ENCODE results near the gene DKKL1.

Gene DKKL1

DNA sequence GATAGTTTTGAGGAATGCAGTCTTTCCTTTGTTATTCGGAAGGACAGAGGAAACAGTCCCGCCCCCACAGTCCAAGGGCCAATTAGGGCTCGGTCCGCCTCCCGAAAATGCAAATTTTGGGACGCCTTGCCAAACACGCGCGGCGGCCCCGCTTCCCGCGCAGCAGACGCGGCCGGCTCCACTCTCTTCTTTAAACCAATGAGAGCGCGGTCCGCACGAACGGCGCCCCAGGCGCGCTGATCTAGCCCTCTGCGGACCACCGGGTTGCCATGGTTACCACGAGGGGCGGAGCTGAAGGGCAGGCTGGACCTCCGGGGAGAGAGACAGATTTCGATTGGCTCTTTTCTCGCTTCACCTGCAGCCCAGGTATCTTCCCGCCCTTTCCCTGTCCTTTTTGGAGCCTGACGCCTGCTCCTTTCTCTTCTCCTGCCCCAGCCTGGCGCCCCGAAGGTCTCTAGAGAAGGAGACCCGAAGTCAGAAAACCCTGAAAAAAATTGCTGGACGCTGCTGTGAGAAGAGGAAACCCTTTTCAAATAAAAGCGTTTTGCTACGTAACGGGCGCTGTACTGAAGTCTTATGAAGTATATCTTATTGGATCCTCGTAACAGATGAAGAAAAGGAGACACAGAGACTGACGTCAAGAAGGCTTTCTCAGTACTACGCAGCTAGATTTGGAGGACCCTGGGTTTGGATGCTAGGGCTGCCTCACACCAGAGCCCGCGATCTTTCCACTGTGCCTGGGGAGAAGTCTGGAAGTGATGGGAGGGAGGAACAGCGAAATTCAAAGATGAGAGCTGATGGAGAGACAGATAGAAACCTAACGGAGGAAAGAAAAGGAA, 57.6 kb downstream of the DKKL1 start:
- DNase-seq (ENCODE audit: low read depth in 2 of 3, low spot score in 1 of 3): peak in 2 of 3 donors; percentile 35 to 48

DNA sequence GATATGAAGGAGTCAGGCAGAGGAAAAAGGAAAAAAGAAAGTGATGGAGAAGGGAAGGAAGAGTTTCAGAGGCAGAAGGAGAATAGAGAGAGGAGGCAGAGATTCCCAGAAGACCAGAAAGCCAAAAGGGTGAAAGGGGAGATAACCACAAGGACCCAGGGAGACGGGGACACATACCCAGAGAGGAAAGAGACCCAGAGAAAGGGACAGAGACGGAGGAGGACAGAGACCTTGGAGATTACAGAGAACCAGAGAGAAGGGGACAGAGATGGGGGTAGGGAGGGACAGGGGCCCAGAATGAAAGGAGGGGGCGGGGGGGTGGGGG, 58.2 kb downstream of the DKKL1 start:
- DNase-seq (ENCODE audit: low read depth in 2 of 3, low spot score in 1 of 3): no peak

DNA sequence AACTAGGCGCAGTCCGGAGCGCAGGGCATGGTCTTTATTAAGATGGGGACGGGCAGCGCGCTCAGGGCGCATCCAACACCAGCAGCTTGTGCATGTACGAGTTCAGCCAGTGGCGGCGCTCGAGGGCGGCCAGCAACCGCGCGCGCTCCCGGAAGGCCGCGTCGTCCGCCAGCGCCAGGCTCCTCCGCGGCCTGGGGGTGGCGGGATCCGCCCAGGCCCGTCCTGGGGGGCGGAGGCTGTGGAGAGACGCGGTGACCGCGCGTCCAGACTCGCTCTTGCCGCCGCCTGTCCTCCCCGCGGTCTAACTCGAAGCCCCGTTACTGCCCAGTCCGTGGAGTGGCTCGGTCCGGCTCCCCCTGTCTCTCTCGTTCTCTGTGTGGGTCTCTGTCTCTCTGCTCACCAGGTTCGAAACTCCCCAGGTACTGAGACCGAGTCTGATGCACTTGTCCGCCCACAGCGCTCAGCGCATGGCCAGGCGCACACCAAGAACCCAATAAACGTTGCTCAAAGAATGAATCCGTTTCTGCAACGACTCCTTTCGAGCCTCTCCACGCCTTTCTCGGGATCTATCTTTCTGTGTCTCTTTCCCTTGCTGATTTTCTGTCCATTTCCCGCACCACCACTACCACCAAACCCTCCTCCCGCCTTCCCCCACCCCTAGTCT, 58.9 kb downstream of the DKKL1 start:
- DNase-seq (ENCODE audit: low read depth in 2 of 3, low spot score in 1 of 3): peak in 2 of 3 donors; percentile 42 to 53

DNA sequence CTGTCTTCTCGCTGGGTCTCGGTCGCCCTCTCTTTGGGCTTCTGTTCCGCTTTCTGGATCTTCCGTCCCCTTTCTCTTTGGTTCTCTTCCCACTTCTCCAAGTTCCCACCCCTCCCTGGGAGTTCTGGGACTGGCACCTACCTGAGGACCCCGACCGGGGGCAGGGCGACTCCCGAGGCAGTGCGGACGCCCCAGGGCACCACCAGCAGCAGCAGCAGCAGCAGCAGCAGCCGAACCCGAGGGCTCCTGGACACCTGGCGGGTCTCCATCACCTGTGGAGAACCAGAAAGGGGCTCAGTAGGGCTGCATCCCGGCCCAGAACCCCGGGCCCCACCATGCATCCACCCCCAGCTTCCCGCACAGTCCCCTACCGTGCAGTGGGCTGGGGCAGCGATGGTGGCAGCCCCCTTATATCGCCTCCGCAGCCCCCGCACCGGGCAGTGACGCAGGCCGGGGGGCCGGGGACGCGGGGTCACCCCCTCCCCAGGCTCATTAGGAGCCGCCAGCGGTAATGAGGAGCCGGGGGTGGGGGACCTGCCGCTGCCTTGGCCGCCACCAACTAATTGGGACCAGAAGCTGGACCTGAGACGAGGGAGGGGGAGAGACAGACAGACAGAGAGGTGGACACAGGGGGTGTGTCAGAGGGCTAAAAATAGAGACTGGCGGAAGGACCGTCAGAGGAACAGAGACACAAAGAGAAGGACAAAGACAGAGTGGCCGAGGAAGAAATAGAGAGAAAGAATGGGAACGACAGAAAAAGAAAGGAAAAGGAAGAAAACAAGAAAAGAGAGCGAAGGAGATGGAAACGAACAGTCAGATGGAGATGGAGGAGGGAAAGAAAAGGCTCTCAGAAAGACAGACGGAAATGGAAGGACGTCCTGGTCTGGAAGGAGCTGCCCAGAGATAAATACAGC, 59.7 kb downstream of the DKKL1 start, which contains the start of gene PTH2:
PTH2 (minus strand) TSS at position 371 of the 914 bp plus-strand sequence; CDS start at position 269, 102 bp downstream.
- DNase-seq (ENCODE audit: low read depth in 2 of 3, low spot score in 1 of 3): no peak

DNA sequence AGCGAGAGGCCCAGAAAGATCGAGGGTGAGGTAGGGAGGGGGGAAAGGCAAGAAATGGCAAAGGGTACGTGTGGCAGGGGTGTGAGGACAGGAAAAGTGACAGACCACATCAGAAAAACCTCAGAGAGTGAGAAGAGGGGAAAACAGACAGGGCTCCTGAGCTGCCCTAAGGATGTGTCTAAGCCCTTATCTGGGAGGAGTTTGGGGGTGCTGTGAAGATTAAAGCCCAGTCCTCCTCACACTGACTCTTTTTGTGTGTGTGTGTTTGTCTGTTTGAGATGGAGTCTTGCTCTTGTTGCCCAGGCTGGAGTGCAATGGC, 60.3 kb downstream of the DKKL1 start:
- no peak for DNase-seq (ENCODE audit: low read depth in 2 of 3, low spot score in 1 of 3)

All from stimulated activated CD4-positive, alpha-beta T cell treated with anti-CD3 and anti-CD28 coated beads, Interleukin-12 subunit alpha, Interleukin-12 subunit beta, amount 100 ng/mL, for 48 hours (primary cell).